ENCODE measurements around the gene NEAT1.

- TF ChIP-seq CTCF (IDR thresholded peaks at IDR 0.05) (no peak), POLR2AphosphoS5 (IDR thresholded peaks at IDR 0.05) (peak; percentile 9 to 73)
Observed at GRCh38 chr11:65434667-65435410, 12.2 kb downstream of the NEAT1 start.

Data from esophagus muscularis mucosa (tissue), 3 donors.